HL-60 (cell line): ENCODE results near the gene GFPT2.

ENCODE experiments used
- DNase-seq, 2 experiments: peaks; one replicate each; pipeline ENCODE4 v3.0.0-alpha.2; 2010 to 2020; ENCODE audit warnings: low read depth in 1 of 2, low spot score in 1 of 2
- H3K27ac ChIP-seq: fragments of 250-450 bp; sonication (Bioruptor Pico); replicated peaks from 2 replicates; pipeline ENCODE4 v1.5.1; 2020; ENCODE audit warnings: mild to moderate bottlenecking, moderate library complexity
- H3K27me3 ChIP-seq: fragments of 250-450 bp; sonication (Bioruptor Pico); 2 replicates; pipeline ENCODE4 v1.5.1; 2021; ENCODE audit warnings: mild to moderate bottlenecking, moderate library complexity; ENCODE audit not compliant: insufficient read depth, poor library complexity, severe bottlenecking
- H3K4me3 ChIP-seq: replicated peaks from 2 replicates; pipeline ENCODE4 v1.5.1; 2011; ENCODE audit warnings: mild to moderate bottlenecking, control low read depth, low read length; ENCODE audit not compliant: insufficient read depth
- CTCF ChIP-seq: IDR thresholded peaks from one replicate; pipeline ENCODE4 v1.5.1; 2011; ENCODE audit warnings: low read length, control low read depth, inconsistent platforms; ENCODE audit not compliant: insufficient read depth
- GABPA ChIP-seq: IDR thresholded peaks from 2 replicates; pipeline ENCODE4 v1.6.1; 2012; ENCODE audit warnings: low read depth
- POLR2AphosphoS5 ChIP-seq: IDR thresholded peaks from 2 replicates; pipeline ENCODE4 v1.6.1; 2012; ENCODE audit warnings: low read depth
- SPI1 ChIP-seq: IDR thresholded peaks from 2 replicates; pipeline ENCODE4 v1.6.1; 2012; ENCODE audit warnings: low read depth, mild to moderate bottlenecking, borderline replicate concordance
- TF ChIP-seq, protein P1 (sequence below): IDR thresholded peaks from 2 replicates; pipeline ENCODE4 v1.6.1; 2012; ENCODE audit warnings: low read depth; ENCODE audit not compliant: insufficient replicate concordance

The GFPT2 gene

DNA sequence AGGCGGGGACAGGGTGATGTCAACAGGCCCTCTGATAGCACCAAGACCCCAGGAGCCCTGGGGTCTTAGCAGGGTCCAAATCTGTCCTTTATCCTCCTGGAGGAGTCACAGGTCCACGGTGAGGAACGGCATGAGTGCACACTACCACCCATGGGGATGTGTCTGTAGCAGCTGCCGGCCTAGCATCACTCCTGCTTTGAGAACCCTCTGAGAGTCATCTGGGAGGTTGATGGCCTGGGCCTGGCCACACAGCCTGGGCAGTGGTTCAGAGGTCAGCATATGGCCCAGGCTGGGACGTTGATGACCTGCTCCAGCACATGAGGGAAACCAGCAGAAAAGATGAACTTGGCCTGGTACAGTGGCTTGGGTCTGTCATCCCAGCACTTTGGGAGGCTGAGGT, 1.8 kb upstream of the GFPT2 start:
- TF ChIP-seq GABPA (no peak), POLR2AphosphoS5 (no peak), CTCF (no peak), SPI1 (no peak)
- TF ChIP-seq, protein P1, sequence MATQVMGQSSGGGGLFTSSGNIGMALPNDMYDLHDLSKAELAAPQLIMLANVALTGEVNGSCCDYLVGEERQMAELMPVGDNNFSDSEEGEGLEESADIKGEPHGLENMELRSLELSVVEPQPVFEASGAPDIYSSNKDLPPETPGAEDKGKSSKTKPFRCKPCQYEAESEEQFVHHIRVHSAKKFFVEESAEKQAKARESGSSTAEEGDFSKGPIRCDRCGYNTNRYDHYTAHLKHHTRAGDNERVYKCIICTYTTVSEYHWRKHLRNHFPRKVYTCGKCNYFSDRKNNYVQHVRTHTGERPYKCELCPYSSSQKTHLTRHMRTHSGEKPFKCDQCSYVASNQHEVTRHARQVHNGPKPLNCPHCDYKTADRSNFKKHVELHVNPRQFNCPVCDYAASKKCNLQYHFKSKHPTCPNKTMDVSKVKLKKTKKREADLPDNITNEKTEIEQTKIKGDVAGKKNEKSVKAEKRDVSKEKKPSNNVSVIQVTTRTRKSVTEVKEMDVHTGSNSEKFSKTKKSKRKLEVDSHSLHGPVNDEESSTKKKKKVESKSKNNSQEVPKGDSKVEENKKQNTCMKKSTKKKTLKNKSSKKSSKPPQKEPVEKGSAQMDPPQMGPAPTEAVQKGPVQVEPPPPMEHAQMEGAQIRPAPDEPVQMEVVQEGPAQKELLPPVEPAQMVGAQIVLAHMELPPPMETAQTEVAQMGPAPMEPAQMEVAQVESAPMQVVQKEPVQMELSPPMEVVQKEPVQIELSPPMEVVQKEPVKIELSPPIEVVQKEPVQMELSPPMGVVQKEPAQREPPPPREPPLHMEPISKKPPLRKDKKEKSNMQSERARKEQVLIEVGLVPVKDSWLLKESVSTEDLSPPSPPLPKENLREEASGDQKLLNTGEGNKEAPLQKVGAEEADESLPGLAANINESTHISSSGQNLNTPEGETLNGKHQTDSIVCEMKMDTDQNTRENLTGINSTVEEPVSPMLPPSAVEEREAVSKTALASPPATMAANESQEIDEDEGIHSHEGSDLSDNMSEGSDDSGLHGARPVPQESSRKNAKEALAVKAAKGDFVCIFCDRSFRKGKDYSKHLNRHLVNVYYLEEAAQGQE = no peak
- H3K4me3 ChIP-seq = no peak overlapping the region
- no peak overlapping the region for H3K27ac ChIP-seq
- DNase-seq = no peak
- peaks cover 46% of the 10 kb centered on the region for H3K27me3 ChIP-seq

- DNase-seq = no peak
- Histone ChIP-seq H3K27ac (no peak overlapping the region), H3K27me3 (peaks cover 46% of the 10 kb centered on the region), H3K4me3 (no peak overlapping the region)
- TF ChIP-seq SPI1 (no peak), GABPA (no peak), POLR2AphosphoS5 (no peak), CTCF (no peak)
- TF ChIP-seq, protein P1 = no peak
Measured at GRCh38 chr5:180353980-180354452, 880 bp upstream of the GFPT2 start.

DNA sequence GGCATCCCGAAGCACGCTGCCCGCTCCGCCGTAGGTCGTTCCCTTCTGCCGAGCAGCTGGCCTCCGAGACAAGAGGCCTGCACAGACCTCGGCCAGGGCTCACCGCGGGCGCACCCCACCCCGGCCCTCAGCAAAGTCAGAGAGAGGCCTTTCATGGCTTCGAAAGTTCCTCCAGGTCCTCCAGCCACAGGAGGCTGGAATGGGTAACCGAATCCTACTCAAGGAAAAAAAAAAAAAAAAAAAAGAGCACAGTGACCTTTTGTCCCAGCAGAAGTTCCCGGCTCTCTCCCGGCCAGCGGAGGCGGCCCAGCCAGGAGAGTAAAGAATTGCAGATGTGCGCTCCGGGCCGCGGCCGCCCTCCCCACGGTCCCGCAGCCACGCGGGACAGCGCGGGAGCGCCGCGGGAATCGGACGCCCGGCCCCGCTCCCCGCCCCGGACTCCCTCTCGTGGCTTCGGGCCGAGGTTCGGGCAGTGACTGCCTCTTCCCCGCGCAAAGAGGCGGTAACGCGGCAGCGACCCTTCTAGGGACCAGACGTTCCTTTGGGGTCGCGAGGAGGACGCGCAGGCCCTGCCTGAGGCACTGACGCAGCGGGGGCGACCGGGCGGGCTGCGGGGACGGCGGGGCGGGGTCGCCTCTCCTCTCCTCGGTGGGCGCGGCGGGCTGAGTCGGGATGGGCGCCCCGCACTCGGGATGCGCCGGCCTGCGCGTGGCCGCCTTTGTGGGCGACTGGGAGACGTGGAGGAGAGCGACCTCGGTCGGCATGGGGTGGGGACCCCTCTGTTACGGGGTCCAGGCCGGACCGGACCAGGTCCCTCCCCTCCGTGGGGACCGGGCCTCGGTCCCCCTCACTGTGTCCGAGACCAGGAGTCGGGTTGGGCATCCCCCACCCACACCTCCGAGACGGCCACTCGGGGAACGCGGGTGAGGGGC, 754 bp downstream of the GFPT2 start:
- no peak overlapping the region for H3K4me3 ChIP-seq
- H3K27me3 ChIP-seq = peaks cover 46% of the 10 kb centered on the region
- no peak overlapping the region for H3K27ac ChIP-seq
- no peak for DNase-seq
- TF ChIP-seq, protein P1 = no peak
- TF ChIP-seq POLR2AphosphoS5 (no peak), GABPA (no peak), SPI1 (no peak), CTCF (no peak)
